GM10248 (cell line): ENCODE measurements around the gene SGTB.
A peak's percentile ranks its signal among the peaks of the same experiment; 100 is the strongest.

Source experiments
- CTCF ChIA-PET: fragments of 300-600 bp; sonication (Branson Sonifier 250); formaldehyde crosslinking; extraction: SDS; loops from one replicate; lab custom pipeline; 2021; ENCODE audit warnings: antibody characterized with exemption; lab: Yijun Ruan, JAX
- POLR2A ChIA-PET: fragments of 350-650 bp; sonication (Branson Sonifier 250); formaldehyde crosslinking; extraction: SDS; loops from one replicate; lab custom pipeline; 2020; ENCODE audit warnings: antibody characterized with exemption; lab: Yijun Ruan, JAX
- DNase-seq: peaks from one replicate; pipeline ENCODE4 v3.0.0; 2012; ENCODE audit errors: extremely low spot score
- TF ChIP-seq, protein P1 (sequence below): IDR thresholded peaks from 2 replicates; pipeline ENCODE4 v1.5.1; 2012; ENCODE audit warnings: mild to moderate bottlenecking, low read depth; ENCODE audit errors: extremely low read depth, missing control alignments, control extremely low read depth

The SGTB gene

DNA sequence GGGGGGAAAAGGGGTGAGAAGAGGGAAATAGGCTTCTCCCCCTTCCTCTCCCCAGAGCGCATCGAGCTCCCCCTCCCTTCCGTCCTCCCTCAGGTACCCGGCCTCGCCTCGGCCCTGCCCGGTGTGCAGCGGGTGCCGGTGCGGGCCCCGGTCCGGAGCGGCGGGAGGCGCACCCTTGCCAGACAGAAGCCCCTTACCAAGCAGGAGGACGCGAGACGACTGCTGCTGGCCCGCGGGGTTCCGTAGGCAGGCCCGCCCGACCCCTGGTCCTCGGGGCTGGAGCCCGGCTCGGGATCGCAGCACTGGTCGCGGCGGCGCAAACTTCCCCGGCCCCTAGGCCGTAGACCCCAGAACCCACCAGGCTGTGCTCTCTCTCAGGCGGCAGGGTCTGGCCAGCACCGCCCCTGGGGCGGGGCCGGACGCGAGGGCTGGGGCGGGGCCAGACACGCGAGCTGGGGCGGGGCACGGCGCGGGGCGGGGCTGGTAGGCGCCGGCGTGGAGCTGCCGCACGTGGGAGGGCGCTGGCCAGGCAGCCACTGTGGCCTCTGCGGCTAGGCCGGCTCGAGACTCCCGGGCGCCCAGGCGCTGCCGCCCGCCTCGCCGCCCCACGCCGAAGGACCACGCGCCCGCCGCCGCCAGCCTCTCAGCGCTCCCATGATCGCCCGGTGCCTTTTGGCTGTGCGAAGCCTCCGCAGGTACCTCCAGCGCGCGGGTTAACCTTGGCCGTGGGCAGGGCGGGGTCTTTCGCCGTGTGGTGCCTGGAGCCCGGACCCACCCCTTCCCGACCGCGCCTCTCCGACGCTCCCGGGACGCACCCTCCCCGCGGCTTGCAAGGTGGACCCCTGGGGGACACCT, at the start of gene SGTB, which contains the start of gene NLN:
SGTB (minus strand) TSS at position 390 of the 855 bp plus-strand sequence. CDS start 1,302 bp downstream, outside the sequence.
NLN (plus strand) TSS at position 486 of the 855 bp plus-strand sequence; CDS start at position 655, 169 bp downstream.
- CTCF ChIA-PET = interaction anchor here (1.1 to 1.6 kb wide), 5 partner anchors 20 to 31 kb away, joined by 3 to 7 read pairs (median 4); no protein-coding TSS in a partner anchor
- TF ChIP-seq, protein P1, sequence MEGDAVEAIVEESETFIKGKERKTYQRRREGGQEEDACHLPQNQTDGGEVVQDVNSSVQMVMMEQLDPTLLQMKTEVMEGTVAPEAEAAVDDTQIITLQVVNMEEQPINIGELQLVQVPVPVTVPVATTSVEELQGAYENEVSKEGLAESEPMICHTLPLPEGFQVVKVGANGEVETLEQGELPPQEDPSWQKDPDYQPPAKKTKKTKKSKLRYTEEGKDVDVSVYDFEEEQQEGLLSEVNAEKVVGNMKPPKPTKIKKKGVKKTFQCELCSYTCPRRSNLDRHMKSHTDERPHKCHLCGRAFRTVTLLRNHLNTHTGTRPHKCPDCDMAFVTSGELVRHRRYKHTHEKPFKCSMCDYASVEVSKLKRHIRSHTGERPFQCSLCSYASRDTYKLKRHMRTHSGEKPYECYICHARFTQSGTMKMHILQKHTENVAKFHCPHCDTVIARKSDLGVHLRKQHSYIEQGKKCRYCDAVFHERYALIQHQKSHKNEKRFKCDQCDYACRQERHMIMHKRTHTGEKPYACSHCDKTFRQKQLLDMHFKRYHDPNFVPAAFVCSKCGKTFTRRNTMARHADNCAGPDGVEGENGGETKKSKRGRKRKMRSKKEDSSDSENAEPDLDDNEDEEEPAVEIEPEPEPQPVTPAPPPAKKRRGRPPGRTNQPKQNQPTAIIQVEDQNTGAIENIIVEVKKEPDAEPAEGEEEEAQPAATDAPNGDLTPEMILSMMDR = no peak
- peak; percentile 97 for DNase-seq
- POLR2A ChIA-PET = no interaction called here

DNA sequence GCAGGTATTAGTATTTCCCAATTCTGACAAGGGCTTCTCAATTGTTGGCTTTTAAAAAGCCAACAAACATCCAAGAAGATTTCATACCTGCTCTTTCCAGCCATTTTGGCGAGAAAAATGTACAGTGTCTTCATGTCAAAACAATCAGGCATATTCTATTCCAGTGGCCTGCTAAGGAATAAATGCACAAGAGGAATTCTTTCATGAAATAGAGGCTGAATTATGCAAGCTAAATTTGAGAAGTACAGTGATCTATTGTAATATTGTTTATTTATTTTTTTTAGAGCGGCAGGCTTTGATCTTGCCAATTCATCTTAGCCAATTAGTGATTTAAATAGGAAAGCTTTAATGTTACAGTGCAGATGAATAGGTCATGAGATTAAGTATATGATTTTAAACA, 49.4 kb upstream of the SGTB start:
- ChIA-PET POLR2A (no interaction called here), CTCF (interaction anchor here (1.9 kb wide), 1 partner anchor 10 kb away, joined by 6 read pairs; no protein-coding TSS in a partner anchor)
- no peak for DNase-seq
- TF ChIP-seq, protein P1 = no peak

- no peak for DNase-seq
- CTCF ChIA-PET = interaction anchor here (1.0 kb wide), 1 partner anchor 27 kb away, joined by 3 read pairs; no protein-coding TSS in a partner anchor
- POLR2A ChIA-PET = no interaction called here
- TF ChIP-seq, protein P1 = no peak
These were observed 47.6 kb upstream of the SGTB start for GRCh38 chr5:65769539-65769938.

DNA sequence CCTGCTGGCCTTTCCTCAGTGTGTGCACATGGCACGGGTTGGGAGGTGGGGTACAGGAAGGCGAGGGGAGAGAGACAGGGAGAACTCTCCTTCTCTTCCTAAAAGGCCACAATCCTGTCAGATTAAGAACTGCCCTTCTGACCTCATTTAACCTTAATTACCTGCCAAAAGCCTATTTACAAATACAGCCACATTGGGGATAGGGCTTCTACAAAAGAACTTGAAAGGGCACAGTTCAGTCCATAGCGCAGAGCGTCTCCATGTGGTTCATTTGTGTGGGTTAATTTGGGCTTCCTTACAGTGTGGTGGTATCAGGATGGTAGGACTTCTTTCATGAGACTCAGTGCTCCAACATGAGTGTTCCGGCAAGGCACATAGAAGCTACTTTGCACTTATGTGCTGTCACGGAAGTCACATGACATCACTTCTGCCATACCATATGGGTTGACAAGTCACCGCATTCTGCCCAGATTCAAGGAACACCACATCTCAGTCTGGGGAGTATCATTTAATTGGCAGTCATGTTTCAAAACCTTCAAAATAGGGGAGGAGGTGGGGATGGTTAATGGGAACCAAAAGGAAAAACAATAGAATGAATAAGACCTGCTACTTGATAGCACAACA, 46.9 kb upstream of the SGTB start:
- POLR2A ChIA-PET = no interaction called here
- CTCF ChIA-PET = no interaction called here
- DNase-seq = no peak
- TF ChIP-seq, protein P1 = no peak

DNA sequence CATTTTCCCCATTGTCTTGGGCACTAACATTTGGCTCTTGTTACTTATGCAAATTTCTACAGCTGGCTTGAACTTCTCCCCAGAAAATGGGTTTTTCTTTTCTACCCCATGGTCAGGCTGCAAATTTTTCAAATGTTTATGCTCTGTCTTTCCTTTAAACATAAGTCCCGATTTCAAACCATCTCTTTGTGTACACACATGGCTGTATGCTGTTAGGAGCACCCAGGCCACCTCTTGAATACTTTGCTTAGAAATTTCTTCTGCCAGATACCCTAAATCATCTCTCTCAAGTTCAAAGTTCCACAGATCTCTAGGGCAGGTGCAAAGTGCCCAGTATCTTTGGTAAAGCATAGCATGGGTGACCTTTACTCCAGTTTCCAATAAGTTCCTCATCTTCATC, 45.7 kb upstream of the SGTB start:
- TF ChIP-seq, protein P1 = no peak
- ChIA-PET CTCF (no interaction called here), POLR2A (no interaction called here)
- no peak for DNase-seq

- DNase-seq = no peak
- TF ChIP-seq, protein P1 = no peak
- ChIA-PET CTCF (no interaction called here), POLR2A (no interaction called here)
These were observed 44.9 kb upstream of the SGTB start for GRCh38 chr5:65766781-65767180.
